ENCODE results near the gene ITGAE.
"Not testable (repeated sequence)": the region's sequence is repeated elsewhere in the genome, so short reads cannot be mapped to it uniquely, and the experiment has no call there.

The ITGAE gene

DNA sequence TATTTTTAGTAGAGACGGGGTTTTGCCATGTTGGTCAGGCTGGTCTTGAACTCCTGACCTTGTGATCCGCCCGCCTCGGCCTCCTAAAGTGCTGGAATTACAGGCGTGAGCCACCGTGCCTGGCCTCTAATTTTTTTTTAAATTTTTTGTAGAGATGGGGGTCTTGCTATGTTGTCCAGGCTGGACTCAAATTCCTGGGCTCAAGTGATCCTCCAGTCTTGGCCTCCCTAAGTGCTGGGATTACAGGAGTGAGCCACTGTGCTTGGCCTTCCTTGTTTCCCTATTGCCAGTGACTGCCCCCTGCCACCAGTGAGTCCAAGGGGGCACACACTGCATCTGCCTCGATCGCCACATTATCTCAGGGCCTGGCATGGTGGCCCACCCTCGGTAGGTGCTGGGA, 6.8 kb downstream of the ITGAE start:
- not testable (repeated sequence) for DNase-seq

DNA sequence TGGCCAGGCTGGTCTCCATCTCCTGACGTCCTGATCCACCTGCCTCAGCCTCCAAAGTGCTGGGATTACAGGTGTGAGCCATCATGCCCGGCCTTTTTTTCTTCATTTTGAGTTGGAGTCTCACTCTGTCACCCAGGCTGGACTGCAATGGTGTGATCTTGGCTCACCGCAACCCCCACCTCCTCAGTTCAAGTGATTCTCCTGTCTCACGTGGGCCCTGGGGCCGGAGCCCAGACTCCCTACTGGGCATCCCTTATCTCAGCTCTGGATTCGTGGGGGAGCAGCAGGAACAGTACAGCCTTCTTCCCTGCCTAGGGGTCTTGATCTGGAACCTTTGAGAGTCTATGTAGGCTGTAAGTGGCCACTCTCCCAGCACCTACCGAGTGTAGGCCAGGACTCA, 7.7 kb downstream of the ITGAE start:
- DNase-seq: not testable (repeated sequence)

DNA sequence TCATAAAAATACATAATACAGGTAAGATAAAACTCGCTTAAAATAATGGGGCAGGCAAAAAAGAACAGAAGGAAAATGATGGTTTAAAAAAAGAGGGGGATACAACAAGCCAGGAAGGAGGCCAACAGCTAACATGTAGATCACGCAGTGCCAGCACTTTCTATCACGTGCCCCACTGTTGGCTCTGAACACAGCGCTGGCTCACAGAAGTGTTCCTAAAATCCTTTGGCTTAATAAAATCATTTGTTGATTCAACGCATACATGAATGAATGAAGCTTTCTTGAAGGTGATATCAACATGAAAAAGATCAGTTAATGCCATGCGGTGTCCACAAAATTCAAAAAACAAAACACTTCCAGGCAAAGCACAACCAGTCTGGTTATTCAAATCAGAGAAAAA, 8.5 kb downstream of the ITGAE start:
- no peak for DNase-seq

DNA sequence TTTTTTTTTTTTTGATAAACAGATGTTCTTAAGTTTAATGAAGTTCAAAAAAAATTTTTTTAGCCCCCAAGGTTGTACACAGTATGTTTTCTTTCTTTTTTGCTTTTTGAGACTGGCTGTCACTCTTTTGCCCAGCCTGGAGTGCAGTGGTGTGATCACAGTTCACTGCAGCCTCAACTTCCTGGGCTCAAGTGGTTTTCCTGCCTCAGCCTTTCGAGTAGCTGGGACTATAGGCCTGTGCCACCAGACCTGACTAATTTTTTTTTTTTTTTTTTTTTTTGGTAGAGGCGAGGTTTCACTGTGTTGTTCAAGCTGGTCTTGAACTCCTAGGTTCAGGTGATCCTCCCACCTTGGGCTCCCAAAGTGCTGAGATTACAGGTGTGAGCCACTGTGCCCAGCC, 12.8 kb downstream of the ITGAE start:
- DNase-seq: no peak

DNA sequence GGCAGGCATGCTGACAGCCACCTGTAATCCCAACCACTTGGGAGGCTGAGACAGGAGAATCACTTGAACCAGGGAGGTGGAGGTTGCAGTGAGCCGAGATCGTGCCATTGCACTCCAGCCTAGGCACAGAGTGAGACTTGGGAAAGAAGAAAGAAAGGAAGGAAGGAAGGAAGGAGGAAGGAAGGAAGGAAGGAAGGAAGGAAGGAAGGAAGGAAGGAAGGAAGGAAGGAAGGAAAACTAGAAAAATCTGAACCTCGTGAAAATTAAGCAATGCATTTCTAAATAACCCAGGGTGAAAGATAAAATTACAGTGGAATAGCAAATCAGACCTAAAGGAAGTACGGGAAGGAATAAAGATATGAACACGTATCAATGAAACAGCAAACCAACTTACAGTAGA, 15.7 kb downstream of the ITGAE start:
- DNase-seq: not testable (repeated sequence)

DNA sequence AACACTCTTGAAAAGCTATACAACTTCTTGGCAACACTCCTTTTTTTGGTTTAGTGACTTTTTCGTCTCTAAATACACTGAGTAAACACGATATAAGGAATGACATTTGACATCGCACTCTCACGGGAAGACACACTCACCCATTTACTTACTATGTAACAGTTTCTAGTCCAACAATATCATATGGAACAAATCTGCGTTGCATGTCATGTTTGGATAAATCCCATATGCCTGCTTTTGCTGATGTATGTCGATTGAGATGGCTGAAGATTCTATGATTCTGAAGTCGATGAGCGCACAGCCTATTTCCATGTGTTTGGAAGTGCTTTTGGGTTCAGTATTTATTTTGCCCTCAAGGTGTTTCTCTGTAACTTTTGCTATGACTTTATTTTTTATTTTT, 18.2 kb downstream of the ITGAE start:
- DNase-seq: no peak

DNA sequence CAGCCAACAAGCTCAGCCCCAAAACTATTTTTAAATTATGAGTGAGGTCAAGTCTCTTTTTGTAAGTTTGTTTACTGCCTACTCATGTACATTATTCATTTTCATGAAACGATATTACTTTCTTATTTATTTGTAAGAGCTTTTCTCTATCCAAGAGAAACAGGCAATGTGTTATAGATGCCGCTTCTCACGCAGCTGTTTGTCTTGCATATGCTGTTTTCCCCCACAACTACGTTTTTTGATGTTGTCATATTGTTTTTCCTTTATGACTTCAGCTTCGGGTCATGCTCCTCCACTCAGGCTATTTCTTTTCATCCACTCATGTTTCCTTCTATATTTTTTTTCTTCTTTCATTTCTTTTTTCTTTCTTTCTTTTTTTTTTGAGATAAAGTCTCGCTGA, 20.0 kb downstream of the ITGAE start:
- DNase-seq: no peak

DNA sequence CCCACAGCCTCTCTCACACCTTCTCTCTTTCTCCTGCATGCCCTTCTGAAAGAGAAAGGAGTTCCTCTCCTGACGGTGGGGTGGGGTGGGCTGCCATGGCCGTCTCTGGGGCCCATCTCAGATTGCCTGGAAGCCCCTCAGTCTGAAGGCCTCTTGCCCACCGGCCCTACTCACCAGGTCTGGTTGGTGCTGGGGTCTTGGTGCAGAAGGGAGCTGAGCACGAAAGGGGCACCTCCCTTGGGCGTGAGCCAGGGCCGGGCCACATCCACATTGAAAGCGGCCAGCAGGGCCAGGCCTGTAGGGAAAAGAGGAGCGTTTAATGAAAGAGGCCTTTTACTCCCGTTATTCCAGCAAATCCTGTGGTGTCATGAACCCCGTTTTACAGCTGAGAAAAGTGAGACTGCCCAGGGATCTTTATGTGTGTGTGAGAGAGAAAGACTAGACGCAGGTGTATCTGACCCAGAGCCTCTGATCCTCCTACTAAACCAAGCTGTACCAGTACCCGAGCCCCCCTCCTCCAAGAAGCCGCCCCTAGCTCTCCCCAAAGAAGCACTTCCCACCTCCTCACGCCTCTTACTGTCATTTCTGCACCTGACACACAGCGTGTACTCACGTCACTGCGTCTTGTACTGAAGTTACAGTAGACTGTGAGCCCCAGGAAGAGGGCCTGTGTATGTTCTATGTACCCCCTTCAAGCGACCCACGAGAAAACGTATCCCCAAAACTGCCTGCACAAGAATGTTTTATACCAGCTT, 23.4 kb downstream of the ITGAE start:
- no peak for DNase-seq

DNA sequence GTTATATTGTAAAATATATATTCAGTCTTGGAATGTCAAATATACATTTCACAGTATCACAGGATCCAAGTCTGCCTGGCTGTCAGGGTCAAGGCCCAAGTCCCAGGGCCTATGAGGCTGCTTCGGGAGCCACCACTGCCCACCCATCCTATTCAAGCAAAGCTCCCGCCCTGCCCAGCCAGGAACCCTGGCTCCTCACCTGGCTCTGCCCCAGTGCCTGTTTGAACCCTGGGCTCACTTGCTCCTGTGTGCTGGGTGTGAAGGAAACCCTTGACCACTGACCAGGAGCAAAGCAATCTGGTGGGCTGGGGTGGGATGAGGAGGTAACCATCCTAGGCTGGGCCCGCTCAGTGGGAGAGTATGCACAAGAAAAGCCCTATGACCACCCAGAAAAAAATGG, 27.0 kb downstream of the ITGAE start:
- no peak for DNase-seq

DNA sequence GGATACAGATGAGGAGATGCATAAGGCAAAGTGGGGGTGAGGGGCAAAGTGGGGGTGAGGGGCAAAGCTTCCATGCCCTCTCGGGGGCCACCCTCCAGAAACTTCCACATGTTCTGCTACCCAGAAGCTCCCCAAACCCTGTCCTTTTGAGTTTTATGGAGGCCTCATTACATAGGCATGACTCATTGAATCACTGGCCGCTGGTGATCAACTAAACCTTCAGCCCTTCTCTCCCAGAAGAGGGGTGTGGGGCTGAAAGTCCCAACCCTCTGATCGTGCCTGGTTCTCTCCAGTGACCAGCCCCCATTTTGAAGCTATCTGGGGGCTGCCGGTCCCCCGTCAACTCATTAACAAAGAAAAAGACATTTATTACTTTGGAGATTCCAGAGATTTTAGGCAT, 27.5 kb downstream of the ITGAE start:
- no peak for DNase-seq

DNA sequence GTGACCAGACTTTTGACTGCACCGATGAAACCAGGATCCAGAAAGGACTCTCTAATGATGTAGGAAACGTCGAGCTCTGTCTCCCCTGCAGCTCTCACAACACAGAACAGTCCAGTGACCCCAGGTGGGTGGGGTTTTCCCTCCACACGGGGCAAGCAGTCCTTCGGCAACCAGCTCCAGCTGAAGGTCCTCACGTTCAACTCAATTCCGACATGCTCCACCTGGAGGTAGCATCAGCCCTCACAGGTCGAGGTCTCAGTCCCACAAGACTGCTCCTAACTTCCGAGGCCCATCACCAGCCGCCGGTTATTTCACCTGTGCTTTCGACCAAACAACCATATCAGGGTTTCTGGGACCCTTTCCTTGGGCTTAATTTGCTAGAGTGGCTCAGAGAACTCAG, 28.2 kb downstream of the ITGAE start:
- no peak for DNase-seq

DNA sequence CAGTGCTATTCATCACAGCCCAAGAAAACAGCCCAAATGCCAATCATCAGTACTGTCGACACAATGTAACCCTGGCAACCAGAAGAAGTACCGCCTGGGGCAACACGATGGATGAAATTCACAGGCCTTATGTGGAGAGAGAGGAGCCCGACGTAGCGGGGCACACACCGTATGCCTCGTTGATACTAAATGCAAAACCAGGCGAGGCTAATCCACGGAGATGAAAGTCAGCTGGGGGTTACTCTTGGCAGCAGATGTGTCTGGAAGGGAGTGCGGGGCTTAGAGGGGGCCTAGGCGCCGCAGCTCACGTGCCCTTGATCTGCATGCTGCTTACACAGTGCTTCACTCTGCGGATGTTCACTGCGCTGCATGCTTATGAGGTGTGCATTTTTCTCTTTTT, 29.8 kb downstream of the ITGAE start:
- DNase-seq: peak; percentile 36

DNA sequence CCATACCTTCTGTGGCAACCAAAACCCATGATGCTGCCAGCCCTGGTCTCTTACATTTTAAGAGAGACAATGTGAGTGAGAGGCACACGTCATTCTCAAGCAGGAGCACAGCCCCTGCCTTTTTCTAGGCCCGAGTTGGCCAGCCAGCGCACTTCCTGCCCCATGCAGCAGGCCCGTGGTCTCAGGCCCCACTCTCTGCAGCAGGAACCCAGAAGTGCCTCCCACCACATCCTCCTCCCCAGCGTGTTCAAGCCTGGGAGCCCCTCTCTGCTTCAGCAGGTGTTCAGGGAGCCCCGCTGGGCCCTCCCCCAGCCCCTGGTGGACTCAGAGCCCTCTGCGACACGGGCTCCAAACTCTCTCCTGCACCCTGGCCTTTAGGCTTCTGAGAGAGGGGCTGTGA, 30.5 kb downstream of the ITGAE start:
- peak; percentile 54 for DNase-seq

DNA sequence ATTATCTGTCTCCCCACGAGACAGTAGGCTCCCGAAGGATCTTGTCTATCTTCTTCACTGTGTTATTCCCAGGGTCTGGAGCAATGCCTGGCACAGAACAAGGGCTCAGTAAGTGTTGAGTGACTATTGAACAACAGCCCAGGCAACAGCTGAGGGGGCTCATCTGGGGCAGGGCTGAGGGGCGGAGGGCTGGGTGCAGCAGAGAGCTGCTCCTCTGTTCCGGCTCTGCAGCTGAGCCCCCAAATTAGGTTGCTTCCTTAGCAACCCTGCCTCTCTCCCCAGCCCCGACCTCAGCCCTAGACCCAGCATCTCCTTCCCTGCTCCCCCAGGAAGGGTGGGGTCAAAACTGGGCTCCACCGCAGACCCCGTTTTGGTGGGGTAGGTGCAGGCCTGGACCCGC, 32.2 kb downstream of the ITGAE start:
- DNase-seq: no peak

DNA sequence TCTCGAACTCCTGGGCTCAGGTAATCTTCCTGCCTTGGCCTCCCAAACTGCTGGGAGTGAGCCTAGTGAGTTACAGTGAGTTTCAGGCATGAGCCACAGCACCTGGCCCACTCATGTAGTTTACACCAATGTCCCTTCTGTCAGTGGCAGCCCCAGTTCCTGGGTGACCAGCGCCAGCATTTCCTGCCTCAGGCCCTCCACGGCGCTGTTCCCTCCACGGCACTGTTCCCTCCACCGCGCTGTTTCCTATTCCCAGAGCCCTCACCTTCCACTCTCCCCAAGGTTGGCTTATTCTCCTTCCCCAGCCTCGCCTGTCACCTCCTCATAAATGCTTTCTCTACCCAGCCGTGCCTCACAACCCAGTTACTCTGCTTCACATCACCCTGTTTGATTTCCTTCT, 32.6 kb downstream of the ITGAE start:
- DNase-seq: no peak

DNA sequence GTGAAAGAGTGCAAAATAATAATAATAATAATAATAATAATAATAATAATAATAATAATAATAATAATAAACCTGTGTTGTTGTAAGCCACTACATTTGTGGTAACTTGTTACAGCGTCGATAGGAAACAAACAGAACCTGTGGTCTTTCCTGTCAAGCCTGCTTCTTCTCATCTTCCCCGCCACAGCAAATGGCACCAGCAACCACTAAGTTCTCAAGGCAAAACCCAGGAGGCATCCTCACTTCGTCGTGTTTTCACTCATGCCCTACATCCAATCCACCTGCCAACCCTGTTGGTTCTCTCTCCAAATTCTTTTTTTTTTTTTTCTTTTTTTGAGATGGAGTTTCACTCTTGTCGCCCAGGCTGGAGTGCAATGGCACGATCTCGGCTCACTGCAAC, 34.2 kb downstream of the ITGAE start:
- no peak for DNase-seq

DNA sequence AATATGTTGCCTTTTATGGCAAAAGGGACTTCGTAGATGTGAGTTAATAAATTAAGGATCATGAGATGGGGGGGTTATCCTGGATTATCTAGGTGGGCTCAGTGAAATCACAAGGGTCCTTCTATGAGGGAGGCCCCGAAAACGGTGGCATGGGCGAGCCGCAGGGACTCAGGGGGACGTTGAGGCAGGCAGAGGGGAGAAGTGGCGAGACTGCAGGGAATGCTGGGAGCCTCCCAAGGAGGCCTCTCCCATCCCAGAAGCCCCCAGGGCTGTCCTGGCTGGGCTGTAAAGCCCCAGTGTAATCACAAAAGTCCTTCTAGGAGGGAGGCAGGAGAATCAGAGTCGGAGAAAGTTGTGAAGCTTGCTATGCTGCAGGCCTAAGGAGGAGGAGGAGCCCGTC, 35.0 kb downstream of the ITGAE start:
- DNase-seq: no peak

DNA sequence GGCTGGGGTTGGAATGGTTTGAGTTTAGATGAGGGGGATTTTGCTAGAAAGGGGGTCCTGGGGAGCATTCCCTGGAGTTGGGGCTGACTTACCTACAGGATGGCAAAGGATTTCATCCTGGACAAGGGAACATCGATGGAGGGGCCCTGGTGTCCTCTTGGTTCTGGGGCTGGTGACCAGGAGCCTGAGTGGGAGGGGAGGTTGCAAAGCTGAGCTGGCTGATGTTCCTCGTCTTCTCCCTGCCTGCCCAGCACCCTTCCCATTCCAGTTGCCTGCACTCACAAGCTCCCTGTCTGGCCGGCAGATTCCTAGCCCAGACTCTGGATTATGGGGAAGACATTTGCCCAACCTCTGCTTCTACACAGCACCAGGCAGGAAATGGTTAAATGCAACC, 37.2 kb downstream of the ITGAE start:
- DNase-seq: no peak

DNA sequence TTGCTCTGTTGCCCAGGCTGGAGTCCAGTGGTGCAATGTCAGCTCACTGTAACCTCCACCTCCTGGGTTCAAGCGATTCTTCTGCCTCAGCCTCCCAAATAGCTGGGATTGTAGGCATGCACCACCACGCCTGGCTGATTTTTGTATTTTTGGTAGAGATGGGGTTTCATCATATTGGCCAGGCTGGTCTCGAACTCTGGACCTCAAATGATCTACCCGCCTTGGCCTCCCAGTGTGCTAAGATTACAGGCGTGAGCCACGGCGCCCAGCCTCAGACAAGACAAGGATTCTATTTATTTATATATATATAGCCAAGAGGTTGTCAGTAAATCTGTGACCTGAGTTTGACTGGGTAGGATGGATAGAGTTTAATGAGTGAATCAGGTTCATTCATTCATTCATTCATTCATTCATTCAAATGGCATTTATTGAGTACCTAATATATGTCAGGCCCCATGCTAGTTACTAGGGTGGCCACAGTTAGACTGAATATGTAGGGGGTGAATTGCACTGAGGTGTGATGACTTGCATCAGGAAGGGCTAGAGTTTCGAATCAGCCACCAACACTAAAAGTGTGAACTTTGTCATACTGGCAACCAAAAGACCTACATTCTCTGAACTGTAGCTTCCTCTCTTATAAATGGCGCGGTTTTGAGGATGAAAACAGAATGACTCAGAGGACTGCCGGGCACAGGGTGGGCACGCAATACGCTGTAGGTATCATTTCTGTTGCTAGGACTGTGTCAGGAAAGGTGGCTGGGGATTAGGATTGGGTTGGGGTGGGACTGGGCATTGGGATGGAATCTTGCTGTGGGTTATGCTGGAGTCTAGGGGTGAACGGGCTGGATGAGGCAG, 37.8 kb downstream of the ITGAE start:
- no peak for DNase-seq

DNA sequence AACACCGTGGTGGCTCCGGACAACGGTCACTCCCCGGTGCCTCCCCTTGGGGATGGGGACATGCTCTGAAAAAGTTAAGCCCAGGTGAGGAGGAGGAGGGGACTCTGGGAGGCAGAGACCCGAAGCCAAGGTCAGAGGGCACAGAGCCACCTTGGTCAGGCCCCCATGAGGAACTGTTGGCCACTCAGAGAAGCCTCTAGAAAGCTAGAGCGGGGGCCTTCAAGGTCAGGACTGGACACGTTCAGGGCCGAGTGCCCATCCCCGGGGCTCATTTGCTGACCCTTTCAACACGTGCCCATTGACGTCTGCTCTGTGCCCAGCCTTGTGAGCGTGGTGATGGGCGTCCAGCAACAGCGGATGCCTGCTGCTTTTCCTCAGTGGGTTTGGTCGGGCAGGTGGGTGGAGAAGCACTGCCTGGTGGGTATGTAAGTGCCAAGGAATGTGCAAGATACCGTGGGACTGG, 39.0 kb downstream of the ITGAE start:
- DNase-seq: no peak

DNA sequence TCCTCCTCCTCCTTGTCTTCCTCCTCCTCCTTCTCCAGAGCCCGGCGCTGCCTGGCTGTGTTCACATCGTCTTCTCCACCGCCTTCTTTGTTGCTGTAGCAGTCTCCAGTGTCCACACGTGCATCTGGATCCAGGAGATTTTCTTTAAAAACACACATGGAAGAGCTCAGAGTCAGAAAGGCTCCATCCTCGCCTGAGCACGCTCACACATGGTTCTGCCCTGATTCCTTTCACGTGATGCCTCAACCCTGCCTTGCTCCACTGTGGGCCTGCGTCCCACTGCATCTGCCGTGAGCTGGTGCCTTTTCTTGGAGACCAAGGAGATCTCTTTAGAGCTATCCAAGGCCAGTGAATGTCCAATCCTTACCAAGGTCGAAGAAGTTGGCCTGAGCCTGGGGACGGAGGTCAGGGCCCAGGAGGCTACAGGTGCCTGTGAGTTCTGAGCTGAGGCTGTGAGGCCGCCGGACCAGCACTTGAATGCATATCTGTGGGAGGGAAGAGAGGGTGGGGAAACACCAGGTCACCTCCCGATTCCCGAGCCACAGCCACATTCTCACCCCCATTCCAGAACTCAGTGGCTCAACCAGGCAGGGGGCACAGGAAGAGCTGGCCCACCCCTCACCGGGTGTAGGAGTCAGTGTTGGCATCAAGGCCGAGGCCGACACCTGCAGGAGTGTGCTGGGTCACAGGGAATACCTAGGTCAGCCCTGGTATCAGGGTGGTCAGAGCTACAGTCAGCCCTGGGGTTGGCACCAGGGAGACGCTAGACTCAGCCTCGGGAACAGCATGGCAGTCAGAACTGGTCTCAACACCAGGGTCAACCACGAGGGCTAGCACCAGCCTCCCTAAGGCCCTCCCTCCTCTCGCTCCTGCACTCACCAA, 39.7 kb downstream of the ITGAE start:
- no peak for DNase-seq

DNA sequence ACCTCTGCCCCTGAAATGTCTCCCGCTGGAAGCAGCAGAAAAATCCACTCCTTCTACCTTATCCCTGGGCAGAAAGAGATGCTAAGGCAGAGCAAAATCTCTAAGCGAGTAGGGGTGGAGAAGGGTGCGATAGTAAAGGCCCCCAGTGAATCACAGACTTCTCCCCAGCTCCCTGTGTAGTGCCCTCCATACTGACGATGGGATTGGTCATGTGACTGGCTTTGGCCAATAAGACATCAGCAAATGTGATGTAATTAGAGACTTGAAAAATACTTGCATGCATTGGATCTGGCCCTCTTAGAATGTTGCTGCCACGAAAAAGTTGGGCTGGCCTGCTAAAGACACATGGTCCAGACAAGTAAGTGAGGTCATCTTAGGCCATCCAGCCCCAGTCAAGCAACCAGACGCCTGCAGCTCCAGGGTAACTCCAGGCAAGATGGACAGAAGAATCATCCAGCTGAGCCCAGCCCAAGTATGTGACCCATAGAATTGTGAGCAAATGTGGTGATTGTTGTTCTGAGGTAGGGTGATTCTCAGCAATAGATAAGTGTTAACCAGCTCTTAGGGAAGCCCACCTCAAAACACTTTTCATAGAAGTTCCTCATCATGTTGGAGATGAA, 41.3 kb downstream of the ITGAE start:
- DNase-seq: no peak
